DND-41 (cell line): ENCODE measurements around the gene PTPRD.

Experiments
- CTCF ChIP-seq: IDR thresholded peaks from 2 replicates; pipeline ENCODE4 v1.5.1; 2012; ENCODE audit warnings: borderline replicate concordance, low read length, moderate library complexity, mild to moderate bottlenecking; ENCODE audit not compliant: poor library complexity, severe bottlenecking; ENCODE audit errors: extremely low read depth
- EZH2 ChIP-seq: IDR thresholded peaks from 3 replicates; pipeline ENCODE4 v1.6.1; 2012; ENCODE audit warnings: borderline replicate concordance, low read depth, mild to moderate bottlenecking, moderate library complexity, low read length, inconsistent platforms; ENCODE audit not compliant: severe bottlenecking

DNA sequence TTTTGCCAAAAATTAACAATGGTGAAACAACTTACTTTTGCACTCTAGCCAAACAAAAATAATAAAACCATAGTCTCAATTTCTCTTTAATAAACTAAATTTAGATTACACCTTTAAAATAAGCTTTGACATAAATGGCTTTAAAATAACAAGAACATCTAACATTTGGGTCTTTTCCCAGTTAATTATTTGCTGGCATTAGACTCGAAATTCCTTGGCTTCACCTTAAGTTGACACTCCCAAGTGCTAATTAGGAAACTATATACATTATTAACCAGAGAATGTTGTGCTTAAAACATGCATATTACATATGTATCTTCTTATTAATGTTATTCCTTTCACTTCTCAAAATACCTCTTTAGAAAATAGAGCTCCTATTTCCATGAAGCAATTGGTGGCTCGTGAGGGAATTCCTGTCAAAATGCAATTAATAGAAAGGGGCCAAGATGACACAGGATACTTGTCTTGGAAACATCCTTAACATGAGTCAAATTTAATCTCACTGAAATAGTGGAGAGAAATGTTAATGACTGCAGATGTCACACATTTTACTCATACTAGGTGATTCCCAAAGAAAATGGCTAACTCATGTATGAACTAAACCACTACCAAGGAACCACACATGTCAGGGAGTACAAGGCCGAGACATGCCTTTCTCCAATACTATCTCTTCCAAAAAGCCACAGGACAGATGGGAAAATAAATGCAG, 1880.3 kb downstream of the PTPRD start:
- TF ChIP-seq EZH2 (no peak), CTCF (no peak)
